Neural crest cell (in vitro differentiated cells): ENCODE results near the gene CFAP58. TPM values are rescaled to one million over a fixed set of nuclear protein-coding genes. Genes with fewer than 3 reads are reported as not detected.

Experiments used
- DNase-seq: peaks from one replicate; pipeline ENCODE4 v3.0.0; 2021; ENCODE audit warnings: low read depth, mixed read lengths, low spot score
- H3K27ac Mint-ChIP-seq: one replicate; pipeline ENCODE4 v1.8.0; 2021; ENCODE audit warnings: mild to moderate bottlenecking, mixed read lengths; ENCODE audit not compliant: unreplicated experiment
- H3K27me3 Mint-ChIP-seq: 2 replicates; pipeline ENCODE4 v1.8.0; 2021; ENCODE audit warnings: low read depth, mild to moderate bottlenecking, mixed read lengths
- H3K36me3 Mint-ChIP-seq: 2 replicates; pipeline ENCODE4 v1.8.0; 2021; ENCODE audit warnings: low read depth, mild to moderate bottlenecking, mixed read lengths
- H3K4me1 Mint-ChIP-seq: 2 replicates; pipeline ENCODE4 v1.8.0; 2021; ENCODE audit warnings: mixed read lengths
- H3K4me3 Mint-ChIP-seq: one replicate; pipeline ENCODE4 v1.8.0; 2021; ENCODE audit warnings: mild to moderate bottlenecking, mixed read lengths
- H3K9me3 Mint-ChIP-seq: 2 replicates; pipeline ENCODE4 v1.8.0; 2021; ENCODE audit warnings: mixed read lengths
- CTCF ChIP-seq: fragments of 200-600 bp; sonication (generic); conservative IDR thresholded peaks from 2 replicates; pipeline ENCODE4 v1.5.0; 2021; ENCODE audit warnings: antibody characterized with exemption, mild to moderate bottlenecking
- total RNA-seq: library from RNA; stranded (reverse); gene quantifications from 2 replicates; pipeline ENCODE4 v1.2.1, GENCODE V29; 2021

Gene CFAP58
- total RNA-seq, 1 donor from 2014 or later: 0.44 TPM

GRCh38 chr10:104324221-104324686 lies 29.4 kb upstream of the CFAP58 start:
- Mint-ChIP-seq H3K4me3 (no peak overlapping the region), H3K27me3 (peaks cover 90% of the 10 kb centered on the region), H3K36me3 (peaks cover 7% of the 10 kb centered on the region), H3K4me1 (peaks cover 40% of the 10 kb centered on the region), H3K27ac (no peak overlapping the region), H3K9me3 (no peaks in the 10 kb centered on the region)
- TF ChIP-seq CTCF: no peak
- DNase-seq: no peak

GRCh38 chr10:104324931-104325330 lies 28.7 kb upstream of the CFAP58 start:
- no peak for TF ChIP-seq CTCF
- Mint-ChIP-seq H3K4me1 (peaks cover 47% of the 10 kb centered on the region), H3K27me3 (peaks cover 90% of the 10 kb centered on the region), H3K4me3 (peak overlapping the region; percentile 44), H3K36me3 (peaks cover 7% of the 10 kb centered on the region), H3K9me3 (no peaks in the 10 kb centered on the region), H3K27ac (no peak overlapping the region)
- DNase-seq: no peak

- no peak for DNase-seq
- peaks cover 94% of the 10 kb centered on the region for H3K27me3 Mint-ChIP-seq
- no peak for TF ChIP-seq CTCF
- no peaks in the 10 kb centered on the region for H3K9me3 Mint-ChIP-seq
- H3K4me1 Mint-ChIP-seq: peaks cover 49% of the 10 kb centered on the region
- peak overlapping the region; percentile 44 for H3K4me3 Mint-ChIP-seq
- no peak overlapping the region for H3K27ac Mint-ChIP-seq
- H3K36me3 Mint-ChIP-seq: peaks cover 7% of the 10 kb centered on the region
Observed at GRCh38 chr10:104325436-104326435, 27.9 kb upstream of the CFAP58 start.

GRCh38 chr10:104326991-104327610 lies 26.5 kb upstream of the CFAP58 start:
- DNase-seq: no peak
- H3K4me3 Mint-ChIP-seq: peak overlapping the region; percentile 34
- no peak for TF ChIP-seq CTCF
- no peaks in the 10 kb centered on the region for H3K9me3 Mint-ChIP-seq
- H3K27me3 Mint-ChIP-seq: peaks cover 99% of the 10 kb centered on the region
- H3K4me1 Mint-ChIP-seq: peaks cover 61% of the 10 kb centered on the region
- H3K27ac Mint-ChIP-seq: peak overlapping the region; percentile 21
- H3K36me3 Mint-ChIP-seq: peaks cover 7% of the 10 kb centered on the region

GRCh38 chr10:104327745-104328645 lies 25.6 kb upstream of the CFAP58 start:
- peak; percentile 53 for DNase-seq
- peaks cover 67% of the 10 kb centered on the region for H3K4me1 Mint-ChIP-seq
- H3K27me3 Mint-ChIP-seq: peaks cover 99% of the 10 kb centered on the region
- H3K9me3 Mint-ChIP-seq: no peaks in the 10 kb centered on the region
- peak overlapping the region; percentile 95 for H3K27ac Mint-ChIP-seq
- peak overlapping the region; percentile 86 for H3K4me3 Mint-ChIP-seq
- TF ChIP-seq CTCF: no peak
- H3K36me3 Mint-ChIP-seq: peaks cover 7% of the 10 kb centered on the region
